PC-9 (cell line): Measurements from ENCODE around the gene PHOX2B.

ENCODE experiments used
- CTCF ChIP-seq: fragments of 200-600 bp; sonication (generic); conservative IDR thresholded peaks from 2 replicates; pipeline ENCODE4 v1.6.1; 2017; ENCODE audit warnings: mixed run types, antibody characterized with exemption, mild to moderate bottlenecking, moderate library complexity
- EZH2 ChIP-seq: fragments of 200-600 bp; sonication (generic); IDR thresholded peaks from 2 replicates; pipeline ENCODE4 v1.8.0; 2017; ENCODE audit warnings: antibody characterized with exemption, low read depth

DNA sequence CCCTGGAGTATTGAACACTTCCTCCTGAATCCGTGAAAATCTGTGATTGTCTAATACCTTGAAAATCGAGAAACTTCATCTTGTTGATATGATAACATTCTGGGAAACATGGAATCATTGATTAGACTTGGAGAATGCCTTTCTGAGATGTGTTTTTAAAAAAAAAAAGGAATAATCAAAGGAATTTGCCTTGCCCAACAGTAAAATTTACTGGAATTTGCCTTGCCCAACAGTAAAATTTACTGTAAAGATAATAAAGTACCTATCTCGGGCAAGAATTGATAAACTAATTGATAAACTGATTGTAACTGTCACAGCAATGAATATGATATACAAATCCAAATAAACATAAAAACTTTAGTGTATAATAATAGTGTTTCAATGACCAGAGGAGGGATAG lies 44.7 kb downstream of the PHOX2B start:
- no peak for TF ChIP-seq EZH2
- no peak for TF ChIP-seq CTCF
